NCI-H1417 (cell line): Measurements from ENCODE around the gene HELZ2.
"Not testable (repeated sequence)": the region's sequence is repeated elsewhere in the genome, so short reads cannot be mapped to it uniquely, and the experiment has no call there.

Source experiments
- DNase-seq, 3 experiments: peaks; one replicate each; lab custom pipeline; 2025; lab: John Stamatoyannopoulos, UW

Gene HELZ2

GRCh38 chr20:63580796-63581461 is 6.9 kb upstream of the HELZ2 start:
- DNase-seq, result peak in 2 of 3 experiments; percentile 16 to 28

- DNase-seq, result no peak
Measured at GRCh38 chr20:63579017-63579694, 5.1 kb upstream of the HELZ2 start.

- no peak for DNase-seq
Measured at GRCh38 chr20:63578224-63579016, 4.4 kb upstream of the HELZ2 start.

GRCh38 chr20:63577317-63577894 is 3.4 kb upstream of the HELZ2 start:
- no peak for DNase-seq

GRCh38 chr20:63576311-63576710 is 2.3 kb upstream of the HELZ2 start:
- no peak for DNase-seq

- no peak for DNase-seq
Measured at GRCh38 chr20:63574829-63575743, 1.0 kb upstream of the HELZ2 start.

- DNase-seq, result peak in 1 of 3 experiments; percentile 40
Measured at GRCh38 chr20:63573647-63574131, 350 bp downstream of the HELZ2 start.

- DNase-seq, result no peak
Measured at GRCh38 chr20:63572788-63573646, 1.0 kb downstream of the HELZ2 start.

- no peak for DNase-seq
Measured at GRCh38 chr20:63572071-63572787, 1.8 kb downstream of the HELZ2 start.

- DNase-seq, result not testable (repeated sequence)
Measured at GRCh38 chr20:63571087-63571478, 3.0 kb downstream of the HELZ2 start.

- DNase-seq, result no peak
Measured at GRCh38 chr20:63570281-63571086, 3.6 kb downstream of the HELZ2 start.

- no peak for DNase-seq
Measured at GRCh38 chr20:63568986-63569949, 4.8 kb downstream of the HELZ2 start.

GRCh38 chr20:63568170-63568981 is 5.7 kb downstream of the HELZ2 start:
- no peak for DNase-seq

GRCh38 chr20:63567386-63568169 is 6.5 kb downstream of the HELZ2 start:
- DNase-seq, result no peak

- no peak for DNase-seq
Measured at GRCh38 chr20:63567136-63567385, 7.0 kb downstream of the HELZ2 start.
